Stimulated activated CD8-positive, alpha-beta memory T cell treated with anti-CD3 and anti-CD28 coated beads, Interleukin-7, amount 100 ng/mL, for 1 hour (primary cell): Measurements from ENCODE around the gene BICC1.

Experiments used
- DNase-seq, 2 donors: peaks; one replicate each; pipeline ENCODE4 v3.0.0-alpha.2; 2020; ENCODE audit warnings: low read depth in 2 of 2

The BICC1 gene

GRCh38 chr10:58647376-58648112, 134.9 kb downstream of the BICC1 start:
- no peak for DNase-seq

DNA sequence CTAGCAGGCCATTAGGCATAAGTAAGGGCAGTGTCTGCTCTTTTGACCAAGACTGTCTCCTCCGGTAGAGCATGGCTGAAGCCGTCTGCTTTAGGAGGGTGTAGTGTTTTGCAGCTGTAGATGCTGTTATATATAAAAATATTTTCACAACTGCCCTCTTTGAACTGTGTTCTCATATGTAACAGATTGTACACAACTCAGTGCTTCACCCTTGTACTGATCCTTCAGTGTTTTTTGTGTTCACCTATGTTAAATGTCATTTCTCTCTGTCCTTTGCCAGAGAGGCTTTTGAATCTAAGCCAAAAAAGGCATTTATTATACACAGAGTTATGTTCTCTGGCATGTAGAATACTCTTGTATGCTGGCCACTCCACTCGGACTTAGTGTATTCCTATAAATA, 135.5 kb downstream of the BICC1 start:
- no peak for DNase-seq

- DNase-seq: no peak
Observed at GRCh38 chr10:58651040-58651439, 138.4 kb downstream of the BICC1 start.

DNA sequence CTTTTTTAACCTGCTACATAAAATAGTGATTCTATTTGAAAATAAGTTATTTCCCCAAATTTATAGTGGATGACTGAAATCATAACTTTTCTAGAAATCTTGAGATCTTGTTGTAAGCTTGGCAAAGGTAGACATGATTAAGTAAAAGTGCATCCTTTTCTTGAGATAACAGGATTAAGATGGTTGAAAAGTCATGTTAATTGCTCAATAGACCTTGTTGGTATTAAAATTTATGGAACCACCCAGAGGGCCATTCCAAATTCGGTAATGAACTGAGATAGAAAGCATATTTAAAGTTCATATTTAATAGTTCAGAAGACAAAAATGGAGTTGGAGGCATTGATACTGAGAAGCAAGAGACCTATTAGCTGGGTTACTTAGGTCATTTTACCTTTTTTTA, 139.1 kb downstream of the BICC1 start:
- DNase-seq: no peak

DNA sequence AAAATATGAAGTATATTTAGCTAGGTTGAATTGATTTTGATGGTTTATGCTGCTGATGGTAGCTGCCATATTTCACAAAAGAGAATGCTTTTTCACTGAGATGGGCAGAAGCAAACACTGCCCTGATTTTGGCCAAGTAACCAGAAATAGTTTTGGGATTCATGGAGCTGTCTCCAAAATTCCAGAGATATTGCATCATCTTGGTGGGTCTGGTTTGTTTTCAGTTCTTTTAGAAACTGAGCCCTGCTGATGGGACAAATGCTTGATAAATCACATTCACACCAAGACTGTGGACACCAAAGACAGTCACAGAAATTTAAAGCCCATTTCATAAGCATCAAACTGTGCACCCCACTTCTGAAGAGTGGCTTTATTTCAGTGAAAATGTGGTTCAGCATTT, 140.5 kb downstream of the BICC1 start:
- DNase-seq: no peak

DNA sequence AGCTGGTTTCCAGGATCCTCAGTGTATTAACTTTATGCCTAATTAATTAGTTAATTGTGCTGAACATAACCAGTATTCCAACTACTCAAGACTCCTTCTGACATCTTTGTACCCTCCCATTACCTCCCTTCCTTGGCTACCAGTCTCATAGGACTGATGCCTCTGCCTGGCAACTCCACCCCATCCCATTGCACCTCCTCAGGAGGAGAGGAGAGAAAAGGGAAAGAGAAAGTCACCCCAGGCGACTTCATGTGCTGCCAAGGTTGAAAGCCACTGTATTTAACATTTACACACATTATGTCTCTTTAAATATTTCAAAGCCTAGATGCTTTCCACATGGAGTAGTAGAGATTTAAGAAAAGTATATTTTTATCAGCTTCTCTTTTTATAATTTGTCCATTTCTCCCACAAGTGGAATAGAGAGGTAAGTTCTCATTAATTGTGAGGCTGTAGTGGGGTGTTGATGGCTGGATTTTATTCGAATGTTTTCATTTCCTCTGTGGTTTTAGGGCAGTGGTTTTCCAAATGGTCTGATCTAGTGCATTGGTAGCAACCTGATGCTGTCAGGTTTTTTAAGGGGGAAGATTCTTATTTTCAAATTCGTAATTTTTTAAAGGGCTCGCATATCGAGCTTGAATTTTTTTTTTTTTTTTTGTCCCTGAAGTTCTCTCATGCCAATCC, 148.0 kb downstream of the BICC1 start:
- no peak for DNase-seq

DNA sequence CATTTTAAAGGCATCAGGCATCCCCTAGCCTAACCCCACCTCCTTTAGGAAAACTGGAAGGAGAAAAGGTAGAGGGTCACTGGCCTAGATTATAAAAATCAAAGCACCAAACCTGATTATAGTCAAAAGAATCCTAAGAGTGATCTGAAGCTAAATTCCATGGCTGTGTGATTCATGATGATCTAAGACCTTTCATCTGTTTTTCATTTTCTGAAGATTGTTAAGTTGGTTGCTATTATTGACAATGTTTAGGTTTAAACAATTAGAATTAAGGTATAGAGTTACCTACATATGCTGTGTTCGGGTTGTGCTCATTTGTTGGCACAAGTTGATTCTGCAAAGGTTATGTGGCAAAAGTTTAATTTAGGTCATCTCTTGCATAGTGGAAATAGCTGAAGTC, 148.7 kb downstream of the BICC1 start:
- DNase-seq: no peak

DNA sequence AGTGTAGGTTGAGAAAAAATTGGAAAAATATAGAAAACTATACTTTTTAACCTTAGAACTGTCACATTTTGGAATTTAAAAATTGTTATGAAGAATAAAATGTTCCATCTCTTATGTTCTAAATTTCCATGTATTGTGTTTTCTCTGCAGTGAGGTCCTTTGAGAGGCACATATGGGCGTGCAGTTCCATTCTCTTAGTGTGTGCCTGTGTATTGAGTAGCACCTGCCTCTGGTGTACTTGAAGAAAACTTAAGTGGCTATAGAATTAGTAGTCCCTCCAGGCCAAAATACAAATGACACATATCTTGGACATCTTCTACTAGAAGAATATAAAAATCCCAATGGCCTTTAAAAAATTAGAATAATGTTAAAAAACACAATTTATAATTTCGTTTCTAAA, 149.2 kb downstream of the BICC1 start:
- DNase-seq: no peak

DNA sequence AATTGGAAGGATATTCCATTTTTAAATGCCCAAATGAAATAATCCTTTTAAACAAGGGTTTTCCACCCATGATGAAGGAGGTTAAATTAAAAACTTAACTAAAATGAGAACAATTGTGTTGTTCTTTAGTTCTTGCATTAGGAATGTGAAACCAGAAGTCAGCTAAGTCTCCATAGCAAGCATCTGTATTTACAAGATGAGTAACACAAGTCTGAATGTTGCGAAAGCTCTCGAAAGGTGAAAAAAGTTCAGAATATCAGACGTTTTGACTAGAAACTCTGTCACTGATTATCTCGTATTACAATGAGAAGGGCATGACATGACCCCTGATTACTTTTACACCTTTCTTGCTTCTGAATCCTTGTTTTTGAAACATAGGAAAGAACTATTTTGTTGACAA, 149.6 kb downstream of the BICC1 start:
- DNase-seq: no peak

DNA sequence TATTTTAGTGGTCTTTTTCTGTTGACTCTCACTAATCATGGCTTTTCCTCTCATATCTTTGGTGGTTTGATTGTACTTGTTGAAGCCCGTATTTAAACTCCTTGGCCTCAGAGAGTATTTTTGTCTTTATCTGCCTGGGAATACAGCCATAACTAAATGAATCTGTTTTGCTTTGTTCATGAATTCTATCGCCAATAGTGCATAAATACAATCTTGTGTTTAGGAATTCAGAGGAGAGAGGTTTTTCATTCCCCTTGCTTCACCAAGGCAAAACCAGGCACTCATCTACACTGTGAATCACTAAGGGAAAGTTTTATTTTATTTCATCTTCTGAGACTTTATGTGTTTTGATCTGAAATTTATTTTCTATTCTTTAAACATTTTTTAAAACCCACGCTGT, 152.7 kb downstream of the BICC1 start:
- DNase-seq: no peak

DNA sequence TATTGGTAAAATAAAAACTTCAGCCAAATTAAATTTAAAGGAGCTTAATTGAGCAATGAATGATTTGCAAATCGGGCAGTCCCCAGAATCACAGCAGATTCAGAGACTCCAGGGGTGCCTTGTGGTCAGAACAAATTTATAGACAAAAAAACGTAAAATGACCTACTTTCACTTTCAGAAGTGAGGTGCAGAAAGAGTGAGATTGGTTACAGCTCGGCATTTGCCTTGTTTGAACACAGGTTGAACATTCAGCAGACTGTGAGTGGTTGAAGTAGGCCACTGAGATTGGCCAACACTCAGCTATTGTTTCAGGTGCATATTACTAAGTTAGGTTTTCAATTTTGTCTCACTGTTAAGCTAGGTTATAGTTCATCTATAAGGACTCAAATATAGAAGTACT, 153.4 kb downstream of the BICC1 start:
- no peak for DNase-seq

DNA sequence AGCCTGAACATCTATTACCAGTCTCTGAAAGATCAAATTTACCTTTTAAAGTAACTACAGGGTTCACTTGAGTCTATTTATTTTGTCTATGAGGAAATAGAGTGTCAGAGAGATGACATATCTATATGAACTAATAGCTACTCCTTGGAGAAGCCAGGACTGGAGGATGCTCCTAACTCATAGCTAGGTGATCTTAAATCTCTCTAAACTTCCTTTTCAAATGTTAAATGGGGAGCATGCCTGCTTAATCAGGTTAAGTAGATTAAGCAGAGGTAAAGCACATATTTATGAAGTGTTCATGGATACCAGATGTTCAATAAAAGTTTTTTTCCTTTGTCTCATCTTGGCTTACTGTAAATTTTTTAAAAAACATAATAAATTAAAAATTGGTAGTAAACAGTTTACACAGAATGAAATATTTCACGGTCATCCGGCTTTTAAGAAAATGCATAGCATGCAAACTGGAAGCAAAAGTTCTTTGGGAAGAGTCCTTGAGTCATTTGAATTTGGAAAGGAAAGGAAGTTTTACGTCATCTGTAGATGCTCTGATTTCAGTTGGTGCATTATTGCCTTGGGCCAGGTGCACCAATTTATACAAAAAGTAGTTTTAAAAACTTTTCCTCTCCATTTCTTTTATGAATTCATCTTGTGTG, 155.1 kb downstream of the BICC1 start:
- DNase-seq: no peak

DNA sequence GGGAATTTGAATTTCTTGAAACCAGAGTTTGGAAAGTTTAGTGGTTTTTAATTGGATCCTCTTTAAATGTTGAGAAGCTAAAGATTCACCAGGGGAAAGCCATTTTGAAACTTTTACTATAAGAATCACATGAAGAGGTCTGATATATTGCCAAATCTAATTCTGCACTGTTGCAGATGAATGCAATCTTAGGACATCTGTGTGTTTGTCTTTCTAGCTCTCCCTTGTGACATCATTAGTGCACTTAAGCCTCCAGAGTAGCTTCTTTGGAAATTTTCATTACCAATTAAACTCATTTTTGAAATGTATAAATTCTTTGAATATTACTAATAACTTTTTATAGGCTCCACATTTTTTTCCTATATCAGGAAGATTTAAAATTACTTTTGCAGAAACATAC, 160.2 kb downstream of the BICC1 start:
- DNase-seq: no peak

GRCh38 chr10:58674251-58674650, 161.6 kb downstream of the BICC1 start:
- no peak for DNase-seq

DNA sequence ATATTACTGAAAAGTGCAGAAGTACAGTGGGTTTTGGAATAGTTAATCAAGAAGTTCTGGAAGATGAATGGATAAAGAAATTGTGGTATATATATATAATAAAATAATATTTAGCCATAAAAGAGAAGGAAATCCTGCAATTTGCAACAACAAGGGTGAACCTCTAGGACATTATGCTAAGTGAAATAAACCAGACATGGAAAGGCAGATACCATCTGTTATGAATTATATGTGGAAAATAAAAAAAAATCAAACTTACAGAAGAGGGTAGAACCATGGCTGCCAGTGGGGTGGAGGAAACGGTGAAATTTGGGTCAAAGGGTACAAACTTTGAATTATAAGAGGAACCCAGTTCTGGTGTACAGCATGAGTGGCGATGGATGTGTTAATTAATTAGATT, 162.6 kb downstream of the BICC1 start:
- DNase-seq: no peak

- no peak for DNase-seq
Observed at GRCh38 chr10:58691528-58691927, 178.9 kb downstream of the BICC1 start.

GRCh38 chr10:58693919-58694318, 181.2 kb downstream of the BICC1 start:
- no peak for DNase-seq

- DNase-seq: no peak
Observed at GRCh38 chr10:58695022-58695421, 182.3 kb downstream of the BICC1 start.

DNA sequence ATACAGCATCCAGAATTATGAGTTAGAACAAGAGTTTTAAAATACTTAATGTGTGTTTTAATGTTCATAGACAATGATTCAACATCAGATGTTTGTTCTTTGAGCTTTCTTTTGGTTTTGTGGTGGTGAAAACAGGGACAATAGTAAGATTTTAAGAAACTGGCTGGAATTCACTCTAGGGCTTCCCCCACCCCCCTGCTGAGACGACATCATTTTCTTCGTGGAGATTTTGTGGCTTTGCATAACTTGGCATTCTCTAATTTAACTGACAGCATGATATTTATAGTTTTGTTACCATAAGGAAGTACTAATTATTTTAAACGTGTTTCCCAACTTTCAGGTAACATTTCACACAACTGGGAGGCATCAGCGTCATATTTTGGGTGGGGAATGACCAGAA, 184.1 kb downstream of the BICC1 start:
- no peak for DNase-seq

GRCh38 chr10:58697691-58698090, 185.0 kb downstream of the BICC1 start:
- no peak for DNase-seq

DNA sequence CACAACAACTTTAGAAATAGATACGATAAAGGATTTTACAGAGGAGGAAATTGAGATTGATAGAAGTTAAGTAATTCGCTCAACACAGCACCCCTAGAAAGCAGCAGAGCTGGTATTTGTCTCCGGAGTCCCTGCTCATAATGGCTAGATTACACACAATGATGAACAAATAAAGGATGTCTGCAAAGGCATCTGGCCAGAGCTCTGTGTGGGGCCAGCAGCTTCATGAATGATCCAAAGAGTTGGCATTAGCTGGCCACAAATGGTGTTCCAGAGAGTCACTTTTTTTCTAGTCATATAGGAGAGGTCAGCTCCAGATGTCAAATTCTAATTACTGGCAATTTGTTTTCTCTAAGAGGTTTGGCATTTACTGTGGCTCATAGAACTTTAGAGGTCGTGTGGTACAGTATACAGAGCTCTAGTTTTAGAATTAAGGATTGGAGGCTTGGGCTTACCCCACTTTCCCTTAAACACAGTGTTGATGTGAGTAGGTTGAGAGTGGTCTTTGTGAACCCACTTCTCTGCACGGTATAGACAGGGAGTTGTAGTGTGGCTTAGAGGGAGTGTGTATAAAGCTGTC, 186.2 kb downstream of the BICC1 start:
- no peak for DNase-seq

DNA sequence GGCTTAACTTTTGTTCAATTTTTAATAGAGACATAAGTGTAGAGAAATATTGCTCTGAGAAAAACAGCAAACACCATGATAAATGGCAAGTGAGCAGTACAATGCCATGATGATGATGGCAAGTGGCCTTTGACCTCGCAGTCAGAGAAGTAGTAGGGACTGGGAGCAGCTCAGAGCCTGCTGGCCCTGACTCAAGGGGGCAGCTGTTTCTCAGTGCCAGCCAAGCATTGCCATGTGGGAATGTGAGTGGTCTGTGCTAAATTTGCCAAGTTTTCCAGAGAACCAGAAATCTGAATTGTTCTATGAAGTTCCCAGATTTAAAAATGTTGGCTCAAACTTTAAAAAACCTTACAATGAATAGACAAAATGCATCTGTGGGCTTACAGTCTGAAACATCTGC, 187.9 kb downstream of the BICC1 start:
- DNase-seq: no peak
